HG03571 (cell line): ENCODE results near the gene DTWD2.
"Not testable (repeated sequence)": the region's sequence is repeated elsewhere in the genome, so short reads cannot be mapped to it uniquely, and the experiment has no call there.

ENCODE experiments used
- ATAC-seq: cut with Tn5 transposase; IDR thresholded peaks from one replicate; pipeline ENCODE4 v1.9.1; 2021; ENCODE audit not compliant: unreplicated experiment

The DTWD2 gene

DNA sequence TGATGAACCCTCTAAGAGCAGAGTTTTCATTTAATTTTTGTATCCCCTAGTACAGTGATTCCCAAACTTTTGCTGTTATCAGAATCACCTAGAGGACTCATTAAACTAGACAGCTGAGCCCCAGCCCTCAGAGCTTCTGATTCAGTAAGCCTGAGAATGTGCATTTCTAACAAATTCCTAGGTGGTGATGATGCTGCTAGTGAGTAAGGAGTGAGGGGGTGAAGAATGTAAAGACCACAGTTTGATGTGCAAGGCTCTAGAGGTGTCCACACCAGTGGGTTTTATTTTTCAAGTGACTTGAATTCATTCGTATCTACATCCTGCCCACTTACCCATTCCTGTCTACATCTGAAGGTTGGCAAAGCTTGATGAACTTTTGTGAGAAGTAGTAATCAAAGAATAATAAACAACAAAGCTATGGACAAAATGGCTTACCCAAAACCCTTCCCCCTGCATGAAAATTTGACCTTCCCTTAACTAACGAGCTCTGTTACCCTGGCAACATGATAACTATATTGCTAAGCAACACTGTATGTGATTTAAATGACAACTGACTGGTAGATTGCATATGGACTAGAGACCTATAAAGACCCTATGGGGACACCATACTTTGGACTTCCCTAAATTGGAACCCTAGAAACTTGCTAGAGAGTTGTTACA lies 35.2 kb downstream of the DTWD2 start:
- ATAC-seq, result no peak

DNA sequence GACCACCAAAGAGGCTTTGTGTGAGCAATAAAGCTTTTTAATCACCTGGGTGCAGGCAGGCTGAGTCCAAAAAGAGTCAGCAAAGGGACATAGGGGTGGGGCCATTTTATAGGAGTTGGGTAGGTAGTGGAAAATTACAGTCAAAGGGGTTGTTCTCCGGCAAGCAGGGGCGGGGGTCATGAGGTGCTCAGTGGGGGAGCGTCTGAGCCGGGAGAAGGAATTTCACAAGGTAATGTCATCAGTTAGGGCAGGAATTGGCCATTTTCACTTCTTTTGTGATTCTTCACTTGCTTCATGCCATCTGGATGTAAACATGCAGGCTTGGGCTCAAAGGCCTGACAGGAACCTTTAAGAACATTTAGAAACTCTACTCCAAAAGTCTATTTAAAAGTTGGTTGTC lies 36.0 kb downstream of the DTWD2 start:
- not testable (repeated sequence) for ATAC-seq

DNA sequence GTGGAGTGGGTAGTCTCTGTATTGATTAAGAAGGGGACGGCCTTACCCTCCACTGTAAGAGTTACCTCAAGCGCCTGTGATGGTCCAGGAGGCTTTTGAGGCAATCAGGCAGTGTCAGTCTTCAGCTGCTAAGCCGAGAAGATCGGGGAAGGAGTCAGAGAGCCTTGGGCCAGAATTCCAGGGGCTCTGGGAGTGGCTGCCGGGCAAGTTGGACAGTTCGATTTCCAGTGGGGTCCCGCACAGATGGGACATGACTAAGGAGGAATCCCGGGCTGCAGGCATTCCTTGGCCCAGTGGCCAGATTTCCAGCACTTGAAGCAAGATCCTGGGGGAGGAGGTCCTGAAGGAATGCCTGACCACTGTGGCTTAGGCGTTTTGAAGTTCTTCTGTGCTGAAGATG lies 38.0 kb downstream of the DTWD2 start:
- ATAC-seq, result not testable (repeated sequence)

DNA sequence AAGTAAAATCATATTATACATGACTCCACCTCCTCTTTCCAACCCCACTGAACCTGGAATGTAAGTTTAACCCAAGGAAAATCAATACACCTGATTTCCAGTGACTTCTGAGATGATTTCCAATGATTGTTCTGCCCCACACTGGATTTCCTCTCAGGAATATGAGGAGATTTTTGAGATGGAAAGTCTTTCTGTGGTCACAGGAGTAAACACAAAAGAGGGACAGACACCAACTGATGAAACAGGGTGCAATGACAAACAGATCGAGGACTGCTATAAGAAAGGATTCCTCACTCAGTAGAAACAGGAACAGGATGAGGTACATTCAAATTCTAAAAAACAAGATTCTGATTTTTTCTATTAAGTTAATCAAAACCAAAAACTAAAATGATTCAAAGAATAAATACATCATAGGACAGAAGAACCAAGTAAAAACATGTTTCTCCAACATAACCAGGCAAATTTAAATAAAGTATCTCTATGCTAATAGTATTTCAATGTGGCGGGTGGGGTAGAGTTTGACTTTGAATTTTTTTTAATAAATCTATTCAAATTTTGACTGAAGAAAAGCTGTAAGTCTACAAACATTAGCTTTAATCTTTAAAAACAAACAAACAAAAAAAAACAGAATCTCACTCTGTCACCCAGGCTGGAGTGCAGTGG lies 42.1 kb downstream of the DTWD2 start:
- ATAC-seq, result no peak

DNA sequence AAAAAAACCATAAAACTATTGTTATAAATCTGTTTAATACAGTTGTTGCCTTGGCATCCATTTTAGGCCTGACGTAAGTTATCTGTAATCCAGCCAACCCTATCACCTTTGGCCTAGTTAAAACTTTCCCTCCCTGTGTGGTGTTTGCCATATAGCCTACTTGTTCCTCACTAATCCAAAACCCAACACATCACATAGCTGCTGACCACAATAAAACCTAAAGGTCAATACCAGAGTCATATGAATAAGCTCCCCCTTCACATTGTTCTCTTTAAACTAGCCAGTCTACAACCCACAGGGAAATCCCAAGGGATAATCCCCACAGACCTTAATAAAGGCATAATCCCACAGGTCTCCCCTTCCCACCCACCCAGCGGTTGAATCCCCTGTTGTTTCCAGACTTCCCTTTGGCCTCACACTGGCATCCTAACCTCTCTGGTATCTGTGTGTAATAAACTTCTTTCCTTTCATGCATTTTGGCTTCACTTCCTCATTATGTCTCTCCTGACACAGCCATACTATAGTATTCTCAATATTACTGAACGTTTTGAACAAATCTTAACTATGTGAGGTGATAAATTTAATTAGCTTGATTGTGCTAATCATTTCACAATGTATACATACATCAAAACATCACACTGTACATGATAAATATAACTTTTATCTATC lies 50.8 kb downstream of the DTWD2 start:
- no peak for ATAC-seq

DNA sequence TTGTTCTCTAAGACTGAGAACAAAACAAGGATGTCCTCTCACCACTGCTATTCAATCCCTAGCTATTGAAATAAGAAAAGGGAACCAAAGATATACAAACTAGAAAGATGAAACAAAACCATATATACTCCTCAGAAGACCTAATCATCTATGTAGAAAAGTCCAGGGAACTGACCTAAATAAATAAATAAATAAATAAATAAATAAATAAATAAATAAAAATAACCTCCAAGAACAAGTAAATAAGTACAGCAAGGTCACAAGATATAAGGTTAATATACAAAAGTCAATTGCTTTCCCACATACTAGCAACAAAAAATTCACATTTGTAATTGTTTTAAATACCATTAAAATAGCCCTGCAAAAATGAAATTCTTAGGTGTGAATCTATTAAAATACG lies 54.6 kb downstream of the DTWD2 start:
- no peak for ATAC-seq

DNA sequence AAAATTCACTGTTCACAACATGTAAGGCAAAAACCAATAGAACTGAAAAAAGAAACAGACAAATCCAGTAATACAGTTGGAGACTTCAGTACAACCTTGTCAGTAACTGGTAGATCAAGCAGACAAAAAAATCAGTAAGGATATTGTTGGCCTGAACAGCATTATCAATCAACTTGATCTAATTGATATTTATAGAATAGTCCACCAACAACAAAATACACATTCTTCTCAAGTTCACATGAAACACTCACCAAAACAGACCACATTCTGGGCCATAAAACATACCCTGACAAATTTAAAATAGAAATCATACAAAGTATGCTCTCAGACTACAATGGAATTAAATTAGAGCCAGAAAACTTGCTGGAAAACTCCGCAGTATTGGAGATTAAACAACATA lies 56.8 kb downstream of the DTWD2 start:
- ATAC-seq, result no peak

DNA sequence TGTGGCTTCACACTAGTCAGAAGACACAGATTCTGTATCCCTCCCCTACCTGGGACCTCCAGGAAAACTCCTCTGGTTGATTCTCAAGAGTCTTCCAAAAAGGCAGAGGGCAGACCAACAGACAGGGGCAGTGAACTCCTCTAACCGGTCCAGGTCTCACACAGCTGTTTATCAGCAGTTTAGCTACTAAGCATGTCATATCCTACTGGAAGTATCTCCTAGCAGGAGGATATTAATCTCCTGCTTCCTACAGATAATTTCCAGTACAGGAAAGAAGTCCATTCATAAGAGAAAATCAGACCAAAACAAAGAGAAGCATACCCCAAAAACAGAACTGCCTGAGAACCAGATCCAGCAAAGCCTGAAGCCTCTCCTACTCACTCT lies 64.3 kb downstream of the DTWD2 start:
- ATAC-seq, result no peak

DNA sequence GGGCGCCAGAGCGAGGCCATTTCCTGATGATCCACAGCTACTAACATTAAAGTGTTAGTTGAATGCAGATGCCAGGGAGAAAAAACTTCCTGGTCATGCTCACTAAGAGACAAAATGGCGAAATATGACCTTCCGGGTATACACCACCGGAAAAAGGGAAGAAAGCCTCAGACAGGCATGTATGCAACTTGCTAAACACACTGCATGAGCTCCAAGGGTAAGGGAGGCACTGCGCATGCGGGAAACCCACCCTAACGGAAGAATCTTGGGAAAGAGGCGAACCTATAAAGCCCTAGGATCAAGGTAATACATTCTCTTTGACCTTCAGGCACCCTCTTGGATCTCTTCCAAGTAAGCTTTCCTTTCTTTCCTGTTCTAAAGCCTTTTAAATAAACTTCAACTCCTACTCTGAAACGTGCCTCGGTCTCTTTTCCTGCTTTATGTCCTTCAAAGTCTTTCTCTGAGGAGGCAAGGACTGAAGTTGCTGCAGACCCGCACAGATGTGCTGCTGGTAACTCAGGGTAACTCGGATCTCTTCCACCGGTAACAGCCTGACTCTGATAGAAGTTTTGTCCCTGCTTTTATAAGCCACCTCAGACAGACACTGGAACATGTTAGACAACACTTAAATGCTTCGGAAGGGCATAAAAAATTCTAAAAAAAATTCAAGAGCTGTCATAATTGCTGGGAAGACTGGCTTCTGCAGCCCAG lies 64.9 kb downstream of the DTWD2 start:
- no peak for ATAC-seq

DNA sequence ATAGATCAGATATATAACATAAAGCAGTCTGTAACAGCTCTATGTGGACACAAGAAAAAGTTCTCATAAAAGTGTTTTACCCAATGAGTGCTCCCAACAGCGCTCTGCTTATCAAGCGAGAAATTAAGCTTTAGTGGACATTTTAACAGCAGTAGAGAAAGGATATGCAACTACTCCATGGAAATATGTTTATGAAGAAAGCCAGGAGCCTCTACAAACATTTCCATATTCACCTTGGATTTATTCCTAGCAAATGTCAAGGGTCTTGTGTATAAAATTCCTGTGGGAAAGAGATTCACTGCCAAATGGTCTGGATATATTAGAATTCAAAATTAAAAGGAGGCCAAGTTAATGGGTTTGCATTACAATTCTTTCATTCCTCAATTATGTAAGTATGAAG lies 66.5 kb downstream of the DTWD2 start:
- no peak for ATAC-seq

DNA sequence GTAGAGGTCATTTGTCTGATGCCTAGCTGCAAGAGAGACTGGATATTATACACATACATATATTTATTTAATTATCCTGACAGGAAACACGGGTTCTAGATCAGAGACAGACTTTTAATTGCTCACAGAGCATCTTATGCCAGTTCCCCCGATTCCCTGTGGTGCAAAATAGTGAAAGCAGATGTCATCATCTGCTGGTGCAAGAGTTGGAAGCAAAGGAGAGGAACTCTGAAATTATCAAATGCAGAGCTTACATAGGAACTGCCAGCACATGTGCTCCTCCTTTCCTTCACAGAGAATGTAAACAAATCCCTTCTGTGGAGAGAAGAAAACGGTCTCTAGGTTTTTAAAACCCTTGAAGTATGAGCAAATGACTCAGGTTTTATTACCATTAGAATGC lies 69.3 kb downstream of the DTWD2 start:
- ATAC-seq, result no peak

DNA sequence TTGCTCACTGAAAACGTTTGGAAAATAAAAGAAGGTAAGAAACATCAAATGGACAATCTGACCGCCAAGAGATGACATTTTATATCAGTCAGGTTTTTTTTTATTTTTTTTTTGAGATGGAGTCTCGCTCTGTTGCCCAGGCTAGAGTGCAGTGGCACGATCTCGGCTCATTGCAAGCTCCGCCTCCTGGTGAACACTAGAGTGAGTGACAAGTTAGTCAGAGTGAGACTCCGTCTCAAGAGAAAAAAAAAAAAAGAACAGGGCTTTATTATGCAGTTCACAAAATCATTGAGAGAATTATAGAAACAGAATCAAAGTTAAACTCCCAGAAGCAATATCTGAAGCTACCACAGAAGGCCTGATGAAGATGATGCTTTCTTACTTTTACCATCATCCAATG lies 70.1 kb downstream of the DTWD2 start:
- ATAC-seq, result no peak

DNA sequence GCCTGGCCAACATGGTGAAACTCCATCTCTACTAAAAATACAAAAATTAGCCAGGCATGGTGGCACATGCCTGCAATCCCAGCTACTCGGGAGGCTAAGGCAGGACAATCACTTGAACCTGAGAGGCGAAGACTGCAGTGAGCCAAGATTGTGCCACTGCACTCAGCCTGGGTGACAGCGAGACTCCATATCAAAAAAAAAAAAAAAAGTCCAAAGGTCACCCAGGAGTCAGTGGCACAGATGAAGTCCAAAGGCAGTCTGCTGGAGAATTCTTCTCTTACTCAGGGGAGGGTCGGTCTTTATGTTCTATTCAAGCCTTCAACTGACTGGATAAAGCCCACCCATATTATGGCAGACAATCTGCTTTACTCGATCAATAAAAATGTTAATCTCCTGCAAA lies 80.8 kb downstream of the DTWD2 start:
- ATAC-seq, result not testable (repeated sequence)

DNA sequence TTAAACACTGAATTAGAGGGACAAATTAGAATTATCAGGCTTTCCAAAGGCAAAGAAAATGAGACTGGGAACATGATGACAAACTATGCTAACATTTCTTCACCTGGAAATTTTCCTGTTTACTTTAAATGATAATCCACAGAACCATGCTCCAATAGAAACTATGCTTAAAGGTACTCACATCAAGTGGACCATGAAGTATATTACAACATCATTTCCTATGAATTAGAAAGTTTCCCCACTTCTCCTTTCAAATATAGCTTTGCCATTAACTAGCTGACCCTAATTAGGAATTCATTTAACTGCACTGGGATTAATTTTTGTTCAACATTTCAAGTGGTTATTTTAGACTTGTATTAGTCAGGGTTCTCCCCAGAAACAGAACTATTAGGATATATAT lies 81.4 kb downstream of the DTWD2 start:
- ATAC-seq, result no peak

DNA sequence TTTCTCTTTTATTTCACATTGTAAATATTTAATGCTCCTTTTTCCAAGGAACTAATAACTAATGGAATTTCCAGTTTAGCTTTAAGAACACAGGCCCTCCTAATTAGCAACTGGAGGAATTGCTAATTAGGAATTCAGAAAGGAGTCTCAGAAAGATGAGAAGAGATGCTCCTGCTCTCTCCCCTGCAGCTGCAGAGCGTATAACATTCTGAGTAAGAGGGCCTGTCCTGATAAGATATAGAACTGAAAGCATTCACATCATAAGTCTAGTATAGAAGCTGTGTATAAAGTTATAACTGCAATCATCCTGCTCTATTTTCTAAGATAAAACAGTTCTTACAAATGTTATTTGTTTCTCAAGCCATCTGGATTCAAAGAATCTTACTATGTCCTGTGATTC lies 83.2 kb downstream of the DTWD2 start:
- ATAC-seq, result no peak

DNA sequence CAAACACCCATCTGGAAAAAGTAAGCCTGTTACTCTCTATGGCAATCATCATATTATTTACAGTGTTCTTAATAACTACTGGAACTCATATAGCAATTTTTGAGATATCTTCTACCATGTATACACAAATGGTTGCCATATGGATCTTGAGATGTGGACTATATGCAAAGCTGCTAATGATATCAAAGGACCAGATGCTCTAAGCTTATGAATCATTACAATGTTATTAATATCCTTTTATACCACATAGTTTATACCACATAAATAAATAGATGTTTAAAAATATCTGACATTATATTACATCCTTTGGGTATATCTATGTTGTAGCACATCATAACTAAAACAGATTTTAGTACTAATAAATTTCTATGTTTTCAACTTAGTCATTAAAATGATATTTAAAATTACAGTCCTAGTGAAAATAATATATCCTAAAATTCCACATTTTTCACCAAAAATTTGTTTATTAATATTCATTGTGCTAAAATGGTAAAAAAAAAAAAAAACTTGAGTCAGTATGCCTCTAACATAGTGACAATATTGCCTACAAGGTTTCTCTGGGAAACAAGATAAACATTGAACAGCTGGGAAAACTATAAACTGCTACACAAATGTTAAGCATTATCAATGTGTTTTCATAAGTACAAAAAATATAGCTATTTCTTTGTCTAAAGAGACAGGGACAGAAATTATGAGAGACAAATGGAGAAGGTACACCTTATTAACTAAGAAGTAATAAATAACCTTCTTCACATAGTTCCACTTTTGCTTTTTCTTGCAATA lies 85.5 kb downstream of the DTWD2 start:
- ATAC-seq, result no peak

DNA sequence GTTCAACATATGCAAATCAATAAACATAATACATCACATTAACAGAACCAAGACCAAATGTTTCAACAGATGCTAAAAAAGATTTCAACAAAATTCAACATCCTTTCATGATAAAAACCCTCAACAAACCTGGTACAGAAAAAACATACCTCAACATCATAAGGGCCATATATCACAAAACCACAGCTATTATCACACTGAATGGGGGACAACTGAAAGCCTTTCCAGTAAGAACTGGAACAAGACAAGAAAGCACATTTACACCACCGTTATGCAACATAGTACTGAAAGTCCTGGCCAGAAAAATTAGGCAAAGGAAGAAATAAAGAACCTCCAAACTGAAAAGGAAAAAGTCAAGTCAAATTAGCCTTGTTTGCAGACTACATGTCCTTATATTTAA lies 93.6 kb downstream of the DTWD2 start:
- no peak for ATAC-seq

DNA sequence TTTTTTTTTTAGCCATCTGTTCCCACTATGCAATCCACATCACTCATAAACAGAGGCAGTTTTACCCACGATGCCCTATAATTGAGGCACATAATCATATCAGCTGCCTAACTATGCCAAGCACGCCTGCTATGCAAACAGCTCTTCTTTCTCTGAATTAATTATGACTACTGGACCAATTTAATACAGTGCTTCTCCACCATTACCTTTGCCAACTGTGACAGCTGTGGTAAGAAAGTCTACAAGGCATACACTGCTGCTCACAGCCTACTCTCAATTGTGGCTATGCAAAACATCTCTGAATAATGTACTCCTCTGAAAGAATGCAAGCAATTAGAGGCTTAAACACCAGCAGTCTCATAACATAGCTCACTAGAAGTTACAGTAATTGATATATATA lies 97.1 kb downstream of the DTWD2 start:
- ATAC-seq, result no peak

DNA sequence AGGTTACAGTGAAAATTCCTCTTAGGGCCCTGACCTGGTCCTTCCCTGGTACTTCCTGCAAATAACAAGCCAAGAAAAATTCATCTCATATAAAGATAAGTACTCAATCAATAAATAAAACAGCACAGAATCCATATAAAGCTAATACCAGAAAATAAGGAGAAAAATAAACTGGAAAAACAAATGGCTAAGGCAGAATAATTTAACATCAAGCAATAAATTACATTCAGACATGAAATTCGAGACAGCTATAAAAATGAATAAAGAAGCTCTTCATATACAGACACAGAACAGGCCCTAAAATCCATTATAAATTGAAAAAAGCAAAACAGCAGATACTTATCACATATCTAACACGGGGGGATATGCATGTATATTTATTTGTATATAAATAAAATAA lies 99.2 kb downstream of the DTWD2 start:
- no peak for ATAC-seq

DNA sequence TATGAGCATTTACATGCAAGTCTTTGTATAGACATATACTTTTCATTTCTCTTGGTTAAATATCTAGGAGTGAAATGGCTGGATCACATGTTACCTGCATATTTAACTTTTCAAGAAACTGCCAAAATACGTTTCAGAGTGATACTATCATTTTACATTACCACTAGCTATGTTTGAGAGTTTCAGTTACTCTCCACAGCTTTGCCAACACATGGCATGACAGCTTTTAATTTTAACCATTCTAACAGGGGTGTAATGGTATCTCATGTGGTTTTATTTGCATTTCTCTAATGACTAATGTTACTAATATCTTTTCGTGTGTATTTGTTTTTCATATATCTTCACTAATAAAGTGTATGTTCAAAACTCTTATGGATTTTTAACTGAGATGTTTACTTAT lies 99.8 kb downstream of the DTWD2 start:
- ATAC-seq, result no peak

DNA sequence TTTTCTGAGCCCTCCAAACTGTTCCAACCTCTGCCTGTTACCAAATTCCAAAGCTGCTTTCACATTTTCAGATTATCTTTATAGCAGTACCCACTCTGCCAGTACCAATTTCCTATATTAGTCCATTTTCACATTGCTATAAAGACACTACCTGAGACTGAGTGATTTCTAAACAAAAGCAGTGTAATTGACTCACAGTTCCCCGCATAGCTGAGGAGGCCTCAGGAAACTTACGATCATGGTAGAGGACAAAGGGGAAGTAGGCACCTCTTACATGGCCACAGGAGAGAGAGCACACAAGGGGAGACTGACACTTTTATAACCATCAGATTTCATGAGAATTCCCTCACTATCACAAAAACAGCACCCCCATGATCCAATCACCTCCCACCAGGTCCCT lies 105.0 kb downstream of the DTWD2 start:
- ATAC-seq, result no peak
